Spleen (tissue), 11 donors: ENCODE results near the gene SAG. TPM values are rescaled to one million over a fixed set of nuclear protein-coding genes. Genes with fewer than 3 reads are reported as not detected.

Source experiments
- DNase-seq: peaks from one replicate; pipeline ENCODE4 v3.0.0-alpha.2; 2020
- H3K27ac ChIP-seq, 8 donors: fragments of 200-600 bp; sonication (generic) in 7 of 8; 1 replicate in 4 of 8; 2 replicates in 4 of 8; pipeline versions ENCODE4 v1.5.0 to v1.8.0; 2016 to 2021; ENCODE audit warnings: inconsistent platforms in 4 of 8, mild to moderate bottlenecking in 4 of 8, moderate library complexity in 1 of 8
- H3K27me3 ChIP-seq, 7 donors: fragments of 200-600 bp; sonication (generic) in 6 of 7; replicated peaks in 1 of 7; 1 replicate in 4 of 7; 2 replicates in 3 of 7; pipeline versions ENCODE4 v1.5.0 to v1.8.0; 2016 to 2021; ENCODE audit warnings: inconsistent platforms in 3 of 7, mild to moderate bottlenecking in 1 of 7
- H3K36me3 ChIP-seq, 6 donors: fragments of 200-600 bp; sonication (generic) in 5 of 6; 1 replicate in 4 of 6; 2 replicates in 2 of 6; pipeline versions ENCODE4 v1.5.0 to v1.8.0; 2016 to 2021; ENCODE audit warnings: inconsistent platforms in 2 of 6
- H3K4me1 ChIP-seq, 6 donors: fragments of 200-600 bp; sonication (generic) in 5 of 6; 1 replicate in 3 of 6; 2 replicates in 3 of 6; pipeline versions ENCODE4 v1.5.0 to v1.8.0; 2016 to 2021; ENCODE audit warnings: inconsistent platforms in 3 of 6
- H3K4me3 ChIP-seq, 8 donors: fragments of 200-600 bp; sonication (generic) in 7 of 8; 1 replicate in 4 of 8; 2 replicates in 4 of 8; pipeline versions ENCODE4 v1.5.0 to v1.8.0; 2016 to 2021; ENCODE audit warnings: inconsistent platforms in 4 of 8, mild to moderate bottlenecking in 4 of 8, moderate library complexity in 2 of 8
- H3K9me3 ChIP-seq, 8 donors: fragments of 200-600 bp; sonication (generic) in 7 of 8; 1 replicate in 4 of 8; 2 replicates in 4 of 8; pipeline versions ENCODE4 v1.5.0 to v1.8.0; 2016 to 2021; ENCODE audit warnings: inconsistent platforms in 4 of 8
- POLR2A ChIP-seq, 3 donors: fragments of 450-650 bp; IDR thresholded peaks; one replicate each; pipeline ENCODE4 v1.5.1; 2017; ENCODE audit warnings: antibody characterized with exemption in 3 of 3, mild to moderate bottlenecking in 1 of 3
- POLR2AphosphoS5 ChIP-seq, 3 donors: sonication (generic); formaldehyde crosslinking; IDR thresholded peaks; one replicate each; pipeline ENCODE4 v1.5.1; 2017; ENCODE audit warnings: antibody characterized with exemption in 3 of 3
- WGBS, 5 donors: extraction: QIAGEN DNeasy Blood & Tissue Kit in 3 of 5; methylation state at CpG; one replicate each; pipeline versions ENCODE4 v1.1.5 to v1.1.7; 2013 to 2018; 5-methylcytosine and 5-hydroxymethylcytosine counted together
- intact Hi-C: fragments of 100-400 bp; cut with DNase I; formaldehyde crosslinking; loops from one replicate; pipeline ENCODE4 v1.15.0; 2023; ENCODE audit warnings: low total_unique reads
- polyA plus RNA-seq, 3 donors: library from polyadenylated mRNA; stranded (reverse); fragments of 200-250 nt; gene quantifications; one replicate each; pipeline ENCODE4 v1.2.1, GENCODE V29; 2013
- total RNA-seq, 7 donors: library from RNA; depleted of rRNA in 3 of 7; stranded (reverse); fragments of >200 nt in 3 of 7; fragmentation: NEBNext Ultra II Directional in 4 of 7; extraction: Animal tissue kit (Norgen Biotek cat#: 25700) in 4 of 7; gene quantifications; one replicate each; pipeline versions ENCODE4 v1.1.0 to v1.2.1, GENCODE V29; 2016 to 2021
- TF ChIP-seq, protein P1 (sequence below), 11 experiments: fragments of 200-600 bp in 7 of 11; fragments of 450-650 bp in 4 of 11; sonication (generic) in 4 of 11; IDR thresholded peaks in 8 of 11; conservative IDR thresholded peaks in 3 of 11; 1 replicate in 7 of 11; 2 replicates in 4 of 11; pipeline versions ENCODE4 v1.4.0 to v1.8.0; 2016 to 2021; ENCODE audit warnings: antibody characterized with exemption in 11 of 11, inconsistent platforms in 4 of 11, mild to moderate bottlenecking in 1 of 11
- donor health status: healthy with polysubstance abuse.
- donor health status: DM: no; HTN: no; CAD: no; lungs with moderate emphysema.
- donor health status: DM: no; HTN: no; CAD: no.
- donor health status: Bipolar disorder and iron deficiency.
- donor health status: healthy.
- donor health status: DM: no; HTN: no; CAD: no.
- donor health status: DM: yes; HTN: yes; CAD: no.

Gene SAG
- total and polyA plus RNA-seq, 10 donors = 0.09 to 0.20 TPM; not detected in 8

DNA sequence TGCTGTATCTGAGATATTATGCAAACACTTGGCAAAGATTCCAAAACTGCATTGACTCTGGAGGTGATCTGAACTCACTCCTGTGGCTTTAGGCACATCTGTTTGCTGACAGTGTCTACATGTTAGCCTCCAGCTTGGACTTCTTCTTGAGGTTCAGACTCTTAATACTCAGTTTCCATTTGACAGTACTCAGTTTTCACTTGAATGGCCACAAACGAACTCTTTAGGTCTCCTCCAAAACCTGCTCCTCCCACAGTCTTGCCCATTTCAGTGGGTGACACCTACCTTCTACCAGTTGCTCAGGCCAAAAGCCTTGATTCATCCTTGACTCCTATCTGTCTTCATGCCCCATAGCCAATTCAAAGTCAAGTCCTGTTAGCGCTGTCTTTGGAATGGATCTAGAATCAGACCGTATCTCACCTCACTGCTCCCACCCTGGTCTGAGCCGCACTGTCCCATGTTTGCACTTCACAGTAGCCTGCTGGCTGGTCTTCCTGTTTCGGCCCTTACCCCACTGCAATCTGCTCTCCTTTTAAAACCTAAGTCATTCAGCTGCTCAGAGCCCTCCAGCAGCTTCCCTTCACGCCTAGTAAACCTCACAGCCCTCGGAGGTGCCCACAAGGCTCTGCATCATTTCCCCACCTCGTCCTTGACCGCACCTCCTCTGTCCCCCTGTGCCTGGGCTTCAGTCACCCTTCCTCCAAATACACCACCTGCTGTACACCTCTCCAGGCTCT, 45.6 kb upstream of the SAG start:
- Histone ChIP-seq H3K36me3 (peaks cover 0 to 100% (median 94%) of the 10 kb centered on the region in 6 donors), H3K27ac (peak overlapping the region in 5 of 8 donors; percentile 22 to 70 (median 41)), H3K4me3 (no peak overlapping the region), H3K9me3 (no peaks in the 10 kb centered on the region), H3K27me3 (no peaks in the 10 kb centered on the region), H3K4me1 (peaks cover 0 to 74% (median 8%) of the 10 kb centered on the region in 6 donors)
- DNase-seq = no peak
- intact Hi-C loops = no loop called here
- WGBS, 5 donors = 71 to 79% (median 74%) methylated on average over 9 of the region's 9 CpGs
- TF ChIP-seq POLR2A (IDR thresholded peaks at IDR 0.05) (no peak), POLR2AphosphoS5 (IDR thresholded peaks at IDR 0.05) (no peak)
- TF ChIP-seq, protein P1, sequence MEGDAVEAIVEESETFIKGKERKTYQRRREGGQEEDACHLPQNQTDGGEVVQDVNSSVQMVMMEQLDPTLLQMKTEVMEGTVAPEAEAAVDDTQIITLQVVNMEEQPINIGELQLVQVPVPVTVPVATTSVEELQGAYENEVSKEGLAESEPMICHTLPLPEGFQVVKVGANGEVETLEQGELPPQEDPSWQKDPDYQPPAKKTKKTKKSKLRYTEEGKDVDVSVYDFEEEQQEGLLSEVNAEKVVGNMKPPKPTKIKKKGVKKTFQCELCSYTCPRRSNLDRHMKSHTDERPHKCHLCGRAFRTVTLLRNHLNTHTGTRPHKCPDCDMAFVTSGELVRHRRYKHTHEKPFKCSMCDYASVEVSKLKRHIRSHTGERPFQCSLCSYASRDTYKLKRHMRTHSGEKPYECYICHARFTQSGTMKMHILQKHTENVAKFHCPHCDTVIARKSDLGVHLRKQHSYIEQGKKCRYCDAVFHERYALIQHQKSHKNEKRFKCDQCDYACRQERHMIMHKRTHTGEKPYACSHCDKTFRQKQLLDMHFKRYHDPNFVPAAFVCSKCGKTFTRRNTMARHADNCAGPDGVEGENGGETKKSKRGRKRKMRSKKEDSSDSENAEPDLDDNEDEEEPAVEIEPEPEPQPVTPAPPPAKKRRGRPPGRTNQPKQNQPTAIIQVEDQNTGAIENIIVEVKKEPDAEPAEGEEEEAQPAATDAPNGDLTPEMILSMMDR (IDR thresholded peaks at IDR 0.05 in 8 of 11, conservative IDR thresholded peaks at IDR 0.05 in 3 of 11) = no peak

DNA sequence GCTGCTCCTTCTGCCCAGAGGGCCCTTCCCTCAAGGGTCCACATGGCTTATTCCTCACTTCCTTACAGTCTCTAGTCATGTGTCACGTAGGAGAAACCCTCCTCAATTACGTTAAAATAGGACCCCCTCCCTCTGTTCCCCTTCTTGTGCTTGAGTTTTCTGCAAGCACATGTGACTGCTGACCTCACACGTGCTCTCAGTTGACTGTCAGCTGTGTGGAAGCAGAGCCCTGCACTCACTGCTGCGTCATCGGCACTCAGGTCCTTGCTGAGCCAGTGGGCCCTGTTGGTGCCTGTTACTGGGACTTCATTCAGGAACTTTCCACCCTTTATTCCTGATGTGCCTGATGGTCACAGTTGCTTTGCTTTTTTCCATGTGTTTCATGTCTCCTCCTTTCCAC, 45.1 kb upstream of the SAG start:
- no peaks in the 10 kb centered on the region for H3K27me3 ChIP-seq
- peaks cover 0 to 100% (median 91%) of the 10 kb centered on the region in 6 donors for H3K36me3 ChIP-seq
- H3K4me3 ChIP-seq = no peak overlapping the region
- peaks cover 0 to 75% (median 14%) of the 10 kb centered on the region in 6 donors for H3K4me1 ChIP-seq
- TF ChIP-seq POLR2AphosphoS5 (IDR thresholded peaks at IDR 0.05) (no peak), POLR2A (IDR thresholded peaks at IDR 0.05) (no peak)
- TF ChIP-seq, protein P1 (IDR thresholded peaks at IDR 0.05 in 8 of 11, conservative IDR thresholded peaks at IDR 0.05 in 3 of 11) = no peak
- 72 to 87% (median 83%) methylated on average over 5 of the region's 5 CpGs for WGBS, 5 donors
- peak overlapping the region in 5 of 8 donors; percentile 13 to 70 (median 41) for H3K27ac ChIP-seq
- intact Hi-C loops = no loop called here
- no peak for DNase-seq
- no peaks in the 10 kb centered on the region for H3K9me3 ChIP-seq

DNA sequence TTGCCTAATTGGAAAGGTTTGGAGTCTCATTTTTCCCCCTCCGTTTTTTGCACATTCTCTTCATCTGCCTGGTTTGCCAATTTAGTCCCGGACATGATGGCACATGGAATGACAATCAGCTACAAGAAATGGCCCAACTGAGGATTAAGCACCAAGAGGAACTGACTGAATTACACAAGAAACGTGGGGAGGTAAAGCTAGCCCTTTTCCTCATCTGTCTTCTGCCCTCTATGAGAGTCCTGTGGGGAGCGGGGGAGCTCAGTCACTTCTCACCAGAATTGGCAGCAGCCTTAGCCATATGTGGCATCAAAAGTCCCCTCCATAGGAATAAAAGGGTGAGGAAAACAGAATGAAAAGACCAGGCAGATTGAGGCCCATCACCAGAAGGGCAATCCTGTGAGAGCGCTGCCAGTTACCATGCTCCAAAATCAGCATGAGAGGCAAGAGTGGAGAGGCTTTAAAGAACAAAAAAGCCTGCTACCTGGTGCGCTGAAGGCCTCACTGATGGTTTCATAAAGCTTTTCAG, 44.5 kb upstream of the SAG start:
- Histone ChIP-seq H3K4me1 (peaks cover 0 to 75% (median 18%) of the 10 kb centered on the region in 6 donors), H3K4me3 (no peak overlapping the region), H3K36me3 (peaks cover 0 to 100% (median 88%) of the 10 kb centered on the region in 6 donors), H3K27me3 (no peaks in the 10 kb centered on the region), H3K27ac (peak overlapping the region in 4 of 8 donors; percentile 13 to 70 (median 42)), H3K9me3 (no peaks in the 10 kb centered on the region)
- WGBS, 5 donors = 81 to 94% (median 91%) methylated on average over 6 of the region's 6 CpGs
- TF ChIP-seq POLR2AphosphoS5 (IDR thresholded peaks at IDR 0.05) (no peak), POLR2A (IDR thresholded peaks at IDR 0.05) (no peak)
- TF ChIP-seq, protein P1 (IDR thresholded peaks at IDR 0.05 in 8 of 11, conservative IDR thresholded peaks at IDR 0.05 in 3 of 11) = no peak
- no peak for DNase-seq
- intact Hi-C loops = no loop called here

GRCh38 chr2:233264667-233265066, 42.9 kb upstream of the SAG start:
- Histone ChIP-seq H3K9me3 (no peaks in the 10 kb centered on the region), H3K36me3 (peaks cover 0 to 100% (median 73%) of the 10 kb centered on the region in 6 donors), H3K4me1 (peaks cover 0 to 75% (median 32%) of the 10 kb centered on the region in 6 donors), H3K27ac (peak overlapping the region in 1 of 8 donors; percentile 90), H3K4me3 (no peak overlapping the region), H3K27me3 (no peaks in the 10 kb centered on the region)
- TF ChIP-seq POLR2AphosphoS5 (IDR thresholded peaks at IDR 0.05) (no peak), POLR2A (IDR thresholded peaks at IDR 0.05) (no peak)
- TF ChIP-seq, protein P1 (IDR thresholded peaks at IDR 0.05 in 8 of 11, conservative IDR thresholded peaks at IDR 0.05 in 3 of 11) = no peak
- no peak for DNase-seq
- intact Hi-C loops = no loop called here
- WGBS, 5 donors = 89 to 97% (median 92%) methylated on average over 8 of the region's 8 CpGs
